Stomach (tissue), 8 donors: Measurements from ENCODE around the gene CRTAC1. TPM values are rescaled to one million over a fixed set of nuclear protein-coding genes. Genes with fewer than 3 reads are reported as not detected.

Experiments
- polyA plus RNA-seq, 3 donors: library from polyadenylated mRNA; stranded (reverse); fragments of 200-250 nt; gene quantifications; one replicate each; pipeline ENCODE4 v1.2.3, GENCODE V29; 2013
- small RNA-seq, 4 donors: library from RNA; depleted of rRNA; stranded (forward); fragments of <200 nt; gene quantifications; one replicate each; pipeline ENCODE3, GENCODE V24; 2016
- total RNA-seq, 5 donors: library from RNA; depleted of rRNA; stranded (reverse); fragments of >200 nt; gene quantifications; one replicate each; pipeline versions ENCODE4 v1.1.0 to v1.2.3, GENCODE V29; 2014 to 2016
- donor health status: healthy with polysubstance abuse.
- donor health status: Bipolar disorder and iron deficiency.
- donor health status: healthy.

Gene CRTAC1
- total and polyA plus RNA-seq, 8 donors = 0.06 to 21.4 (median 0.77) TPM; not detected in 2

Small RNAs within 50 kb of the gene (small RNA-seq; reads per million reads assigned to genes)
- 0 reads per million in 4 donors for gene AL355301.1

Other genes with a start within 250 kb of the CRTAC1 start
- gene GOLGA7B, start 180.8 kb downstream of the CRTAC1 start, total RNA-seq = 1 to 10 TPM in 2 of 5 donors, under 1 TPM in 3; 0.45 to 1.8 (median 0.72) TPM
- gene GOLGA7B, start 180.8 kb downstream of the CRTAC1 start, polyA plus RNA-seq = 1 to 10 TPM in 1 of 3 donors, under 1 TPM in 2; 0.31 to 2.8 (median 0.93) TPM
- gene R3HCC1L, start 104.0 kb upstream of the CRTAC1 start, total RNA-seq = 10 to 100 TPM; 14.0 to 97.6 (median 18.3) TPM
- gene R3HCC1L, start 104.0 kb upstream of the CRTAC1 start, polyA plus RNA-seq = 10 to 100 TPM in 1 of 3 donors, 1 to 10 TPM in 2; 7.3 to 11.0 (median 7.6) TPM
- 10 to 100 TPM in 1 of 5 donors, 1 to 10 TPM in 3, under 1 TPM in 1; 0.29 to 23.7 (median 2.0) TPM for gene LOXL4, start 237.6 kb upstream of the CRTAC1 start, total RNA-seq
- 1 to 10 TPM; 1.2 to 1.6 (median 1.4) TPM for gene LOXL4, start 237.6 kb upstream of the CRTAC1 start, polyA plus RNA-seq